ENCODE results near the gene ZGRF1.

ZGRF1 gene

GRCh38 chr4:112513971-112514646, 122.6 kb downstream of the ZGRF1 start:
- no peak for TF ChIP-seq CTCF (IDR thresholded peaks at IDR 0.05; ENCODE audit: extremely low read depth, missing control alignments)
- peak; percentile 72 for DNase-seq (ENCODE audit: low spot score)

GRCh38 chr4:112511803-112512118, 124.9 kb downstream of the ZGRF1 start:
- DNase-seq (ENCODE audit: low spot score), result no peak
- TF ChIP-seq CTCF (IDR thresholded peaks at IDR 0.05; ENCODE audit: extremely low read depth, missing control alignments), result no peak

GRCh38 chr4:112511093-112511802, 125.5 kb downstream of the ZGRF1 start:
- DNase-seq (ENCODE audit: low spot score), result no peak
- TF ChIP-seq CTCF (IDR thresholded peaks at IDR 0.05; ENCODE audit: extremely low read depth, missing control alignments), result no peak

- peak; percentile 39 for DNase-seq (ENCODE audit: low spot score)
- no peak for TF ChIP-seq CTCF (IDR thresholded peaks at IDR 0.05; ENCODE audit: extremely low read depth, missing control alignments)
Observed at GRCh38 chr4:112510291-112511092, 126.2 kb downstream of the ZGRF1 start.

- TF ChIP-seq CTCF (IDR thresholded peaks at IDR 0.05; ENCODE audit: extremely low read depth, missing control alignments), result no peak
- no peak for DNase-seq (ENCODE audit: low spot score)
Observed at GRCh38 chr4:112509243-112510141, 127.2 kb downstream of the ZGRF1 start.

- TF ChIP-seq CTCF (IDR thresholded peaks at IDR 0.05; ENCODE audit: extremely low read depth, missing control alignments), result no peak
- no peak for DNase-seq (ENCODE audit: low spot score)
Observed at GRCh38 chr4:112508356-112508755, 128.4 kb downstream of the ZGRF1 start.
